Limb (tissue), 2 donors: ENCODE measurements around the gene LSM3.

Source experiments
- DNase-seq, 2 donors: peaks; one replicate each; pipeline ENCODE4 v3.0.0-alpha.2; 2016; ENCODE audit errors: extremely low spot score in 2 of 2

LSM3 gene

DNA sequence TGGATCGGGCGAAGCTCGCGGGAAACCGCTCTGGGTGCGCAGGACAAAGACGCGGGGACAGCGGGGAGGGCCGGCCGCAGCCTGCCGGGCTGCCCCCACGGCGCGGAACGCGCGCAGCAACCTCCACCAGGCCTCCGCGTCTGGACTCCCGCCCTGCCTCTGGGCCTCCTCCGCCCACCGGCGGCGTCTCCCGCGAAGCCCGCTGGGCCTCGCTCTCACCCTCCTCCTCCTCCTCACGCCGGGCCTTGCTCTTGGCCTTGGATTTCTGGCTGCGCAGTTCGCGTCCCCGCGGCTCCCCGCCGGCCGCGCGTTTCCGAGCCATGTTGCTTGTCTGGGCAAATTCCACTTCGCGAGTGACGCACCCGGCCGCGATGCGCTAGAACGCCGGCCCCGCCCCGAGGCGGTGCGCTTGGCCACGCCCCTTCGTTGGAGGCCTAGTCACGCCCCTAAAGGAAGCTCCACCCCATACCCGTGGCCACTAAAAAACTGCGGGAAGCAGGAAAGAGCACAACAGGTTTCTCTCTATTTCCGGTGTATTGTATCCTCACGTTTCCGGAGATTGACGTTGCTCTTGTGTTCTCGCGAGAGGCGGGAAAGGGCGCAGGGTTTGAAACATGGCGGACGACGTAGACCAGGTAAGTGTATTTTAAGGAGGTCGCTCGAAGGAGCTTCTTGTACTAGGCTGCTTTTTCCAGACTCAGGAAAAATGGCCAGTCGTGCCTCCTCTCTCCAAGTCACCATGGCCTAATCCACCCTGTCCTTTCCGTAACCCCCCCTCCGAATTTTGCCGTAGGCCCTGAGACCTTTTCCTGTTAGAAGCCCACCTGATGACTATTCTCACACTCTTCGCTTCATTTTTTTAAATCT, at the start of gene LSM3, which contains the start of gene XPC:
Gene LSM3 (plus strand): TSS at position 571 of the 867 bp plus-strand sequence. CDS start 44 bp downstream, at position 615.
Gene XPC (minus strand): TSS at position 355 of the 867 bp plus-strand sequence. CDS start 33 bp downstream, at position 322.
- peak; percentile 98 to 99 for DNase-seq

DNA sequence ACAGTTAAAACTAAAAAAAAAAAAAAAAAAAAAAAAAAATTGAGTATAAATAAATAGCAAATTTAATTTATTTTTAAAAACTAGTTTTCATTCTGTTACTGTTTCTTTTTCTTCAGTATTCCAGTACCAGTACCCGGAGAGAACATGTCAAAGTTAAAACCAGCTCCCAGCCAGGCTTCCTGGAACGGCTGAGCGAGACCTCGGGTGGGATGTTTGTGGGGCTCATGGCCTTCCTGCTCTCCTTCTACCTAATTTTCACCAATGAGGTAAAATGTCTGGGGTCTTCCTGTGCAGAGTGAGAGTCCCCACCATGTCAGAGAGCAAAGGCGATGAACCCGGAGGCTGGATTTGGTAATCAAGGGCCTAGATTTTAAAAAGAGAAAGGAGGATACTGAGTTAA, 49.3 kb upstream of the LSM3 start:
- peak in 1 of 2 donors; percentile 6 for DNase-seq

DNA sequence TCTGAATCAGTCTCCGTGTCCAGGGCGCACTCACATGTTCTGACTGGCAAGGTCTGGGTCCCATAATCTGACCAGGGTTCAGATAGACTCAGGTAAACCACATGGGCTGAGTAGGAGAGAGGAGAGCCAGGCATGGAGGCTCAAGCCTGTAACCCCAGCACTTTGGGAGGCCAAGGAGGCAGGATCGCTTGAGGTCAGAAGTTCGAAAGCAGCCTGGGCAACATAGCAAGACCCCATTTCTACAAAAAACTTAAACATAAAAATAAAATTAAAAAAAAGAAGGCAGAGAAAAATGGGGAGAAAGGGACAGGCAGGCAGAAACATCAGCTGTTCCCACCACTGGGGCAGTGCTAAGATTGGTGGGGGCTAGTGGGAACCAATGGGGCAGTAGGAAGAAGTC, 48.4 kb upstream of the LSM3 start:
- DNase-seq: no peak

GRCh38 chr3:14130707-14131106, 47.9 kb upstream of the LSM3 start:
- DNase-seq: no peak

DNA sequence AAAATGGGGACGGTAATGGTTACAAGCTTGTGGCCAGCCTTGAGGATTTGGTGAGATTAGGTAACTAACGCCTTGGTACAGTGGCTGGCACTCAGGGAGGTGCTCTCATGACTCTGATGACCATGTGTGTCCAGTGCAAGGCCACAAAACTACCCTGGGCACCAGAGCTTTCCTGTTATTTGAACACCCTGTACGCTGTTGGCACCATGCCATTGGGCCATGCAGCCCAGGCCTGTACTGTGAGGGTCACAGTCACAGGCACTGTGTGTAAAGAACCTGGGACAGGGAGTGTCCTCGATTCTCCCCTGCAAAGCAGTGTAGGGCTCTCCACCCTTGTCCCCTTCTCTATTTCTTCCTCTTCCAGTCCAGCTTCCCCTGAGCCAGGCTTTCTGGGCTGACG, 47.5 kb upstream of the LSM3 start:
- DNase-seq: no peak

DNA sequence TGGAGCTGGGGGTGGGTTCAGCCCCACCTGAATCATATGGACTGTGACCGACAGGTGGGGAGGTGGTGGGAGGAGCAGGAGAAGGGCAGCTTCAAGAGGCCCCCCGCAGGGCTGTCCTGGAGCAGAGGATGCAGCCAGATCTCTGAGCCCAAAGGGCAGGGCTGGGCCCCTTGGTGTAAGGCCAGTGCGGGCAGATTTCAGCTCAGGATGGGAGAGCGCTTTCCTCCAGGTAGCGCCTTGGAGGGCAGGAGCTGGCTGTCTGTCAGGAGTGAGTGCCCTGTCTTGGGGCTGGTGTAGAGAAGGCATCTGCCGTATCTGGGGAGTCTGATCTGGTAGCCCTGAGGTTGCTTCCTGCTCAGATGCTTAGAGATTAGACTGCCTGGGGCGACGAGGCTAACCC, 46.5 kb upstream of the LSM3 start:
- no peak for DNase-seq

DNA sequence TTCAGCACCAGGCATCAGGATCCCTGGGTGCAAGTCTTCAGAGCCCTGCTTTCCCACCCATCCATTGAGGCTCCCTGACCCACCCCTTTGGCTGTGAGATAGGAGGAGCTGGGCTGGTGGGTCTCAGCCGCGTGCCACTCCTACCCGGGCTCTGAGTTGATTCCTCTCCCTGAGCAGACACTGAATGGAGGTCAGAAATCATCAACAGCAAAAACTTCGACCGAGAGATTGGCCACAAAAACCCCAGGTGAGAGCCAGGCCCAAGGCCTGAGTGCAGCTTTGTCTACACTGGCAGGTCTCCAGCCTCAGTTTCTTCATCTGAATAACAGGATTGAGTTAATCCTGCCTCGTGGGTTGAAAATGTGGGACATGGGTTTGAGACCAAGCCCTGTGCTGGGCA, 45.9 kb upstream of the LSM3 start:
- DNase-seq: no peak

- no peak for DNase-seq
Measured at GRCh38 chr3:14133188-14133800, 45.3 kb upstream of the LSM3 start.

DNA sequence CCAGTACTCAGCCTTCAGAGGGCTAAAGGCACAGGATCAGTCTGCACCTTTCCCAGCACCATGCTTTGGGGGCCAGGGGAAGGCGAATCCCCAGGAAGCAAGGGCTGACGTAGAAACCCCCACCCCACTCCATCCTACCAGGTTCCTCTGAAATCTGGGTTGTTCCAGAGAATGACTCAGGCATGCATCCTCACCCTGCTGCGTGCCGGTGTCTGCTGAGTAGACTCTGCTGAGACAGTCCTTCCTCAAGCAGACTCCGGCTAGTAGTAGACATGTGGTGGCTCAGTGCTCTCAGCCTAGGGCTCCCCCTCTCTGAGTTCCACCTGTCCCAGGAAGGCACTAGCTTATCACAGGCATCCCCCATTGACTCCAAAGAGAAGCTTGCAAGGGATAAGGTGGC, 44.7 kb upstream of the LSM3 start:
- DNase-seq: no peak

DNA sequence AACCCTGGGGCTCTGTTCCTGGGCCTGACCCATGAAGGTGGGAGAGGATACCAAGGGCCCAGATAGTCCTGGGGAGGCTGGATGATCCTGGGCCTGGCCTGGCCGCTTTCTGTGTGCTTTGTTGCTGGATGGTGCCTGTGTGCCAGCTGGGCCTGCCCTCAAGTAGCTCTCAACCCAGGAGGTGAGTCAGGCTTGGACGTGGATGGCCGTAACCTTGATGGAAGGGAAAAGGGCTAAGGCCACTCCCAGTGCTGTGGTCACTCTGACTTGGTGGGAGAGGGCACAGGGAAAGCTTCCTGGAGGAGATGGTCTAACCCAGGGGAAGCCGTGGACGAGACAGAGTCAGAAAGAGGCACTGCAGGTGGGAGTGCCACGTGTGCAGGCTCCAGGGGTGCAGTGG, 44.3 kb upstream of the LSM3 start:
- no peak for DNase-seq

- no peak for DNase-seq
Measured at GRCh38 chr3:14135581-14135980, 43.0 kb upstream of the LSM3 start.

GRCh38 chr3:14137004-14137403, 41.6 kb upstream of the LSM3 start:
- no peak for DNase-seq

- no peak for DNase-seq
Measured at GRCh38 chr3:14137445-14137844, 41.2 kb upstream of the LSM3 start.

DNA sequence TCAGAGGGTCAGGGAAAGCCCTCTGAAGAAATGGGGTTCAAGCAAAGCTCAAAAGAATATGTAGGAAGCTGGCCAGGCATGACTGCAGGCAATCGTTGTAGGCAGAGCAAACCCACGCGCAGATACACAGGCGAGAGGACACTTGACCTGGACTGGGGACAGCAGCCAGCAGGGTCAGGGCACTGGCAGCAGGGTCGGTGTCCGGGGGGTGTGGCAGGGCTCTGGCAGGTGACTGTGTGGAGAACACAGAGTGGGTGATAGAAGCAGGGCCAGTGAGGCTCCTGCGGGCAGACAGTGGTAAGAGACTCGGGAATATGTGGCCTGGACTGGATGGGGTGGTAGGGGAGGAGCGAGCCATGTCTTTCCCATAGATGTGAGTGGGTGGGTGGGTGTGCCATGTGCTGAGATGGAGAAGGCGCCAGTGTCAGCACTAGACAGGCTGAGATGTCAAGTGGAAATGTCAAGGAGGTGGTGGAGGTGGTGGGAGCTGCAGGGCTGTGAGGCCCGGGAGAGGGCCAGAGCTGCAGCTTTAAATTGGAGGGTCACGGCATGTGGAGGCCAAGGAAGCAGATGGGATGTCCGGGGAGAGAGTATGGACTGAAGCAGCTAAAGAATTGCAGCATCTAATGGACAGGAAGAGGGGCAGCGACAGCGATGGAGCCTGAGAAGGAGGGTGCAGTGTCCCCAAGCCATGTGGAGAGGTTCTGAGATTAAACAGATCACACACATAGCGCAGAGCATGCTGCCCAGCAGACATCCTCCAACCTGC, 40.3 kb upstream of the LSM3 start:
- no peak for DNase-seq

DNA sequence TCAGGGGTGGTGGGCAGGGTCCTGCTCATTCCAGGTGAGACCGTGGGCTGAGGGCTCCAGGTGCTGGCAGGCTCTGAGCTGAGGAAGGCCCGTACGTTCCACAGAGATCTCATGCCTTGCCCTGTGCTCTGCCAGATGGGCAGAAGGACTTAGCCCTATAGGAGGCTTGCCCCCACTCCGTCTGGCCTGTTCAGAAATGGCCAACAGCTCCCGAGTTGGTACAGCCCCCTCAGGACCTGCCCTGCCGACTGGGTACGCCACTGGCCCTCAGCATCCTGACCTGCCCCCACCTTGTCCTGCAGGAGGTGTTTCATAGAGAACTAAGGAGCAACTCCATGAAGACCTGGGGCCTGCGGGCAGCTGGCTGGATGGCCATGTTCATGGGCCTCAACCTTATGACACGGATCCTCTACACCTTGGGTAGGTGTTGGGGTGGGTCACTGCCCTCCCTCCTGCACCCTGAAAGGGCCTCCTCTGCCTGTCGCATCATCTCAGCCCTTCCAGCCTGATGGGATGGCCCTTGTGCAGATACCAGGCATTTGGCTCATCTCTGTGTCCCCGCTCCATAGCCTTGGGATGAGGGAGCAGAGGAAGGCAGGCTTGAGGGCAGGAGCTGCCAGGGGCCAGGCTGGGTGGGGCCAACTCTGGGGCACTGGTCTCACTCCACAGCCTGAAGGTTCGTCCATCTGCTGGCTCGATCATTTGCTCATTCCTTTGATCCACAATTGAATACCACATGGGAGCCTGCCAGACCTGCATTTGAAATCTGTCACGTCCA, 39.5 kb upstream of the LSM3 start:
- no peak for DNase-seq

DNA sequence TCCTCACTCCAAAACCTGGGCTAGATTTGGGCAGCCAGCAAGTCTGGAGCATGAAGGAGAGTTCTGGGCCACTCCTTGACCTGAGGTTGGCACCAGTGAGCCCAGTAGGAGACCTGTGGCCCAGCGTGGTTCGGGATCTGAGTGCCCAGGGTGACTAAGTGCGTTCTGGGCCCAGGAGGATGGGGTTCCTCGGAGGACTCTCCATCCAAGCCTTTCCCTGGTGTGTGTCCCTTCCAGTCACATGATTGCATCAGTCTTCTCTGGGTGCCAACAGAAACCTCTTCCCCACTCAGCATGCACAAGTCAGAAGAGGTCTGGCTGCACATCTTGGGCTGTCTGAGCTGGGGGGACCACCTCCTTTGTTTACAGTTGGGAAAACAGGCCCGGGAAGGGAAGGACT, 38.8 kb upstream of the LSM3 start:
- no peak for DNase-seq

DNA sequence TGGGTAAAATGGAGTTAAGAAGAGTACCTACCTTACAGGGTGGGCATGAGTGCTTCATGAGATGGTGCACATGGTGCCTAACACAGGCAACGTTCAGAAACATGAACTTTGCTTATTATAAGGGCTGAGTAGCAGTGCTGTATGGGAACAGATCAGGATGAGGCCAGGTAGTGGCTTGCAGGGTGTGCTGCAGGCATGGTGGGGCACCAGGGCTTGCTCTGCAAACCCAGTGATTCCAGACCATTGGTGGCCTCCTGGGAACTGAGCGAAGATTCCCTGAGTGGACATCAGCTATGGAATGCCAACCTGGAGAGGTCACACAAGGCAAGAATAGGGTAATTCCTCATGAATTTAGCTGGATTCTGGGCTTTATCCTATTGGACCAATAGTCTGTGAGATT, 37.9 kb upstream of the LSM3 start:
- DNase-seq: no peak

GRCh38 chr3:14141144-14141543, 37.5 kb upstream of the LSM3 start:
- DNase-seq: no peak

DNA sequence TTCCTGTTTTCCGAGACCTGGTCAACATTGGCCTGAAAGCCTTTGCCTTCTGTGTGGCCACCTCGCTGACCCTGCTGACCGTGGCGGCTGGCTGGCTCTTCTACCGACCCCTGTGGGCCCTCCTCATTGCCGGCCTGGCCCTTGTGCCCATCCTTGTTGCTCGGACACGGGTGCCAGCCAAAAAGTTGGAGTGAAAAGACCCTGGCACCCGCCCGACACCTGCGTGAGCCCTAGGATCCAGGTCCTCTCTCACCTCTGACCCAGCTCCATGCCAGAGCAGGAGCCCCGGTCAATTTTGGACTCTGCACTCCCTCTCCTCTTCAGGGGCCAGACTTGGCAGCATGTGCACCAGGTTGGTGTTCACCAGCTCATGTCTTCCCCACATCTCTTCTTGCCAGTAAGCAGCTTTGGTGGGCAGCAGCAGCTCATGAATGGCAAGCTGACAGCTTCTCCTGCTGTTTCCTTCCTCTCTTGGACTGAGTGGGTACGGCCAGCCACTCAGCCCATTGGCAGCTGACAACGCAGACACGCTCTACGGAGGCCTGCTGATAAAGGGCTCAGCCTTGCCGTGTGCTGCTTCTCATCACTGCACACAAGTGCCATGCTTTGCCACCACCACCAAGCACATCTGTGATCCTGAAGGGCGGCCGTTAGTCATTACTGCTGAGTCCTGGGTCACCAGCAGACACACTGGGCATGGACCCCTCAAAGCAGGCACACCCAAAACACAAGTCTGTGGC, 36.8 kb upstream of the LSM3 start:
- no peak for DNase-seq

DNA sequence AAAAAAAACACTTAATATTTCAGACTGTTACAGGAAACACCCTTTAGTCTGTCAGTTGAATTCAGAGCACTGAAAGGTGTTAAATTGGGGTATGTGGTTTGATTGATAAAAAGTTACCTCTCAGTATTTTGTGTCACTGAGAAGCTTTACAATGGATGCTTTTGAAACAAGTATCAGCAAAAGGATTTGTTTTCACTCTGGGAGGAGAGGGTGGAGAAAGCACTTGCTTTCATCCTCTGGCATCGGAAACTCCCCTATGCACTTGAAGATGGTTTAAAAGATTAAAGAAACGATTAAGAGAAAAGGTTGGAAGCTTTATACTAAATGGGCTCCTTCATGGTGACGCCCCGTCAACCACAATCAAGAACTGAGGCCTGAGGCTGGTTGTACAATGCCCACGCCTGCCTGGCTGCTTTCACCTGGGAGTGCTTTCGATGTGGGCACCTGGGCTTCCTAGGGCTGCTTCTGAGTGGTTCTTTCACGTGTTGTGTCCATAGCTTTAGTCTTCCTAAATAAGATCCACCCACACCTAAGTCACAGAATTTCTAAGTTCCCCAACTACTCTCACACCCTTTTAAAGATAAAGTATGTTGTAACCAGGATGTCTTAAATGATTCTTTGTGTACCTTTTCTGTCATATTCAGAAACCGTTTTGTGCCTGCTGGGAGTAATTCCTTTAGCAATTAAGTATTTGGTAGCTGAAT, 35.9 kb upstream of the LSM3 start:
- no peak for DNase-seq
